H1 (cell line): Measurements from ENCODE around the gene ACOT7. TPM values are rescaled to one million over a fixed set of nuclear protein-coding genes. Genes with fewer than 3 reads are reported as not detected.

Experiments
- ATF2 ChIP-seq: IDR thresholded peaks from 2 replicates; pipeline ENCODE4 v1.6.1; 2012; ENCODE audit warnings: low read length, inconsistent platforms
- CBX8 ChIP-seq: fragments of 300-800, 300-1000 bp; sonication (generic); IDR thresholded peaks from 2 replicates; pipeline ENCODE4 v1.7.1; 2016; ENCODE audit warnings: low read depth, low read length, borderline replicate concordance
- GABPA ChIP-seq: IDR thresholded peaks from 2 replicates; pipeline ENCODE4 v1.6.1; 2011; ENCODE audit warnings: mild to moderate bottlenecking, low read length, moderate library complexity, borderline replicate concordance; ENCODE audit not compliant: insufficient read depth
- JUND ChIP-seq: IDR thresholded peaks from 2 replicates; pipeline ENCODE4 v1.6.1; 2011; ENCODE audit warnings: mild to moderate bottlenecking, improper control_type of control experiment, low read length
- KDM1A ChIP-seq: fragments of 200-600, 300-600 bp; sonication (generic); IDR thresholded peaks from 2 replicates; pipeline ENCODE4 v1.7.1; 2016; ENCODE audit warnings: mild to moderate bottlenecking, low read length, borderline replicate concordance
- SIN3A ChIP-seq, 2 experiments: IDR thresholded peaks in 1 of 2; conservative IDR thresholded peaks in 1 of 2; 2 replicates each; pipeline ENCODE4 v1.6.1; 2011 to 2012; ENCODE audit warnings: low read length in 2 of 2, improper control_type of control experiment in 1 of 2, low read depth in 1 of 2, mild to moderate bottlenecking in 1 of 2
- TAF7 ChIP-seq: optimal IDR thresholded peaks from 2 replicates; pipeline ENCODE3; 2011; ENCODE audit warnings: low read depth, mild to moderate bottlenecking, inconsistent platforms, low read length, moderate library complexity, borderline replicate concordance
- TCF12 ChIP-seq: IDR thresholded peaks from 2 replicates; pipeline ENCODE4 v1.6.1; 2011; ENCODE audit warnings: low read depth, mild to moderate bottlenecking, low read length
- polyA plus RNA-seq, 7 experiments: library from polyadenylated mRNA; depleted of rRNA in 3 of 7; stranded (reverse) in 5 of 7; unstranded in 2 of 7; fragments of >200 nt in 5 of 7; fragments of 200-250 nt in 2 of 7; gene quantifications; 1 replicate in 5 of 7; 2 replicates in 1 of 7; 4 replicates in 1 of 7; pipeline versions ENCODE4 v1.2.1 to v1.2.3, GENCODE V29; 2011 to 2013; ENCODE audit warnings: missing spikeins in 2 of 7, mixed read lengths in 2 of 7
- total RNA-seq: library from RNA; stranded (reverse); fragmentation: NEBNext Ultra II Directional; extraction: Animal tissue kit (Norgen Biotek cat#: 25700); gene quantifications from 2 replicates; pipeline ENCODE4 v1.2.1, GENCODE V29; 2021
- TF ChIP-seq, protein P1 (sequence below): IDR thresholded peaks from 2 replicates; pipeline ENCODE4 v1.6.1; 2012; ENCODE audit warnings: inconsistent platforms

ACOT7 gene
- total and polyA plus RNA-seq, 2 of the 8 experiments (the other 6 are each of a cell fraction or from before 2014, with no cell fraction given), result 151 to 214 TPM

GRCh38 chr1:6414443-6414844, 20.9 kb upstream of the ACOT7 start (continued):
- TF ChIP-seq JUND (no peak), TCF12 (0 out of 2 replicates have a peak, but pooled peaks have one; percentile 69), TAF7 (no peak), ATF2 (0 out of 2 replicates have a peak, but pooled peaks have one; percentile 49), SIN3A (conservative IDR thresholded peaks at IDR 0.05 in 1 of 2, IDR thresholded peaks at IDR 0.05 in 1 of 2; ENCODE audit: low read depth in 1 of 2, low read length in 2 of 2) (peak in 1 of 2 experiments; percentile 65; a peak in 1 of 4 replicates), KDM1A (no peak), GABPA (no peak; the same call in 1 of the 2 replicates), CBX8 (no peak)
- TF ChIP-seq, protein P1, sequence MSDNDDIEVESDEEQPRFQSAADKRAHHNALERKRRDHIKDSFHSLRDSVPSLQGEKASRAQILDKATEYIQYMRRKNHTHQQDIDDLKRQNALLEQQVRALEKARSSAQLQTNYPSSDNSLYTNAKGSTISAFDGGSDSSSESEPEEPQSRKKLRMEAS, result peak; percentile 96
